H9 (cell line): Measurements from ENCODE around the gene TYMP. TPM values are rescaled to one million over a fixed set of nuclear protein-coding genes. Genes with fewer than 3 reads are reported as not detected.

ENCODE experiments used
- DNase-seq: peaks from one replicate; pipeline ENCODE4 v3.0.0-alpha.2; 2017
- H2AFZ ChIP-seq: one replicate; pipeline ENCODE4 v1.6.1; 2013; ENCODE audit warnings: mild to moderate bottlenecking, low read length, control low read depth, moderate library complexity
- H2AK5ac ChIP-seq: 2 replicates; pipeline ENCODE4 v1.6.1; 2013; ENCODE audit warnings: low read length, control low read depth, mixed read lengths; ENCODE audit not compliant: insufficient read length
- H2BK120ac ChIP-seq: one replicate; pipeline ENCODE4 v1.6.1; 2013; ENCODE audit warnings: low read depth, mild to moderate bottlenecking, low read length, control low read depth, inconsistent platforms; ENCODE audit not compliant: poor library complexity, severe bottlenecking
- H2BK12ac ChIP-seq: 2 replicates; pipeline ENCODE4 v1.6.1; 2013; ENCODE audit warnings: low read length, control low read depth, mixed read lengths, low read depth; ENCODE audit not compliant: insufficient read length
- H2BK15ac ChIP-seq: 2 replicates; pipeline ENCODE4 v1.6.1; 2013; ENCODE audit warnings: low read depth, low read length, control low read depth
- H2BK20ac ChIP-seq: one replicate; pipeline ENCODE4 v1.6.1; 2013; ENCODE audit warnings: low read depth, mild to moderate bottlenecking, low read length, control low read depth, inconsistent platforms; ENCODE audit not compliant: poor library complexity, severe bottlenecking
- H2BK5ac ChIP-seq: 2 replicates; pipeline ENCODE4 v1.6.1; 2013; ENCODE audit warnings: low read length, control low read depth, mixed read lengths; ENCODE audit not compliant: insufficient read length
- H3K14ac ChIP-seq: 2 replicates; pipeline ENCODE4 v1.6.1; 2013; ENCODE audit warnings: low read length, control low read depth; ENCODE audit not compliant: insufficient read depth
- H3K18ac ChIP-seq: 2 replicates; pipeline ENCODE4 v1.6.1; 2013; ENCODE audit warnings: low read depth, mild to moderate bottlenecking, mixed read lengths, low read length, control low read depth; ENCODE audit not compliant: insufficient read length
- H3K23ac ChIP-seq: 2 replicates; pipeline ENCODE4 v1.6.1; 2013; ENCODE audit warnings: low read length, control low read depth, mixed read lengths, low read depth; ENCODE audit not compliant: insufficient read length
- H3K23me2 ChIP-seq: 2 replicates; pipeline ENCODE4 v1.6.1; 2013; ENCODE audit warnings: low read depth, mild to moderate bottlenecking, mixed read lengths, low read length, control low read depth; ENCODE audit not compliant: insufficient read length, poor library complexity, severe bottlenecking
- H3K27ac ChIP-seq: 2 replicates; pipeline ENCODE4 v1.5.1; 2013; ENCODE audit warnings: low read length, control low read depth, mixed read lengths, low read depth; ENCODE audit not compliant: insufficient read length
- H3K27me3 ChIP-seq: 2 replicates; pipeline ENCODE4 v1.6.1; 2013; ENCODE audit warnings: low read length, control low read depth, inconsistent platforms; ENCODE audit not compliant: insufficient read depth
- H3K4ac ChIP-seq: 2 replicates; pipeline ENCODE4 v1.6.1; 2013; ENCODE audit warnings: low read depth, mild to moderate bottlenecking, control low read depth, inconsistent platforms, low read length, moderate library complexity
- H3K4me1 ChIP-seq: 2 replicates; pipeline ENCODE4 v1.6.1; 2013; ENCODE audit warnings: low read length, control low read depth, inconsistent platforms; ENCODE audit not compliant: insufficient read depth
- H3K4me2 ChIP-seq: 2 replicates; pipeline ENCODE4 v1.6.1; 2013; ENCODE audit warnings: low read length, control low read depth, mixed read lengths; ENCODE audit not compliant: insufficient read length, insufficient read depth
- H3K56ac ChIP-seq: 2 replicates; pipeline ENCODE4 v1.6.1; 2013; ENCODE audit warnings: low read depth, mild to moderate bottlenecking, mixed read lengths, low read length, control low read depth; ENCODE audit not compliant: insufficient read length
- H3K79me1 ChIP-seq: 2 replicates; pipeline ENCODE4 v1.6.1; 2013; ENCODE audit warnings: low read depth, mild to moderate bottlenecking, moderate library complexity, low read length, control low read depth, inconsistent platforms; ENCODE audit not compliant: insufficient read depth, poor library complexity, severe bottlenecking
- H3K79me2 ChIP-seq: 2 replicates; pipeline ENCODE4 v1.6.1; 2013; ENCODE audit warnings: low read length, control low read depth, inconsistent platforms; ENCODE audit not compliant: insufficient read depth
- H3K9ac ChIP-seq: 2 replicates; pipeline ENCODE4 v1.6.1; 2013; ENCODE audit warnings: low read length, control low read depth, mixed read lengths; ENCODE audit not compliant: insufficient read length; ENCODE audit errors: extremely low read depth
- H3K9me3 ChIP-seq: one replicate; pipeline ENCODE4 v1.6.1; 2013; ENCODE audit warnings: low read depth, low read length, inconsistent platforms; ENCODE audit not compliant: control insufficient read depth
- H3T11ph ChIP-seq: one replicate; pipeline ENCODE4 v1.6.1; 2013; ENCODE audit warnings: mild to moderate bottlenecking, low read length, control low read depth, inconsistent platforms
- H4K20me1 ChIP-seq: one replicate; pipeline ENCODE4 v1.6.1; 2013; ENCODE audit not compliant: control insufficient read depth, insufficient read length, insufficient read depth
- H4K5ac ChIP-seq: 2 replicates; pipeline ENCODE4 v1.6.1; 2013; ENCODE audit warnings: low read depth, mild to moderate bottlenecking, mixed read lengths, low read length, control low read depth; ENCODE audit not compliant: insufficient read length
- H4K8ac ChIP-seq: replicated peaks from 2 replicates; pipeline ENCODE4 v1.6.1; 2013; ENCODE audit warnings: low read length, control low read depth, mixed read lengths, low read depth; ENCODE audit not compliant: insufficient read length
- H4K91ac ChIP-seq: 2 replicates; pipeline ENCODE4 v1.6.1; 2013; ENCODE audit warnings: low read depth, mild to moderate bottlenecking, moderate library complexity, mixed read lengths, low read length, control low read depth; ENCODE audit not compliant: insufficient read length
- H3K27ac Mint-ChIP-seq, 3 experiments: 2 replicates in 2 of 3; 3 replicates in 1 of 3; pipeline ENCODE4 v1.8.0; 2020 to 2021; ENCODE audit warnings: mixed read lengths in 3 of 3, mild to moderate bottlenecking in 1 of 3, moderate library complexity in 1 of 3
- H3K27me3 Mint-ChIP-seq: 2 replicates; pipeline ENCODE4 v1.8.0; 2021; ENCODE audit warnings: low read depth, mild to moderate bottlenecking, moderate library complexity, mixed read lengths
- H3K36me3 Mint-ChIP-seq, 3 experiments: 2 replicates in 2 of 3; 3 replicates in 1 of 3; pipeline ENCODE4 v1.8.0; 2020 to 2021; ENCODE audit warnings: low read depth in 3 of 3, mixed read lengths in 3 of 3; ENCODE audit not compliant: insufficient read depth in 1 of 3
- H3K4me1 Mint-ChIP-seq, 2 experiments: 2 replicates each; pipeline ENCODE4 v1.8.0; 2020; ENCODE audit warnings: mixed read lengths in 2 of 2
- H3K4me3 Mint-ChIP-seq, 2 experiments: 2 replicates in 1 of 2; 3 replicates in 1 of 2; pipeline ENCODE4 v1.8.0; 2020 to 2021; ENCODE audit warnings: mild to moderate bottlenecking in 2 of 2, mixed read lengths in 2 of 2, moderate library complexity in 1 of 2
- H3K9me3 Mint-ChIP-seq, 2 experiments: 2 replicates in 1 of 2; 3 replicates in 1 of 2; pipeline ENCODE4 v1.8.0; 2020; ENCODE audit warnings: mild to moderate bottlenecking in 2 of 2, mixed read lengths in 2 of 2, moderate library complexity in 1 of 2
- CTCF ChIP-seq: fragments of 200-600 bp; sonication (generic); conservative IDR thresholded peaks from 3 replicates; pipeline ENCODE4 v1.8.0; 2021; ENCODE audit warnings: antibody characterized with exemption, mild to moderate bottlenecking
- WGBS: extraction: QIAGEN DNeasy Blood & Tissue Kit; methylation state at CpG from one replicate; pipeline ENCODE4 v1.1.7; 2013; ENCODE audit warnings: missing lambda C conversion rate, low lambda C conversion rate, mixed read lengths; ENCODE audit not compliant: insufficient read length; ENCODE audit errors: extremely low coverage; 5-methylcytosine and 5-hydroxymethylcytosine counted together
- total RNA-seq: library from RNA; stranded (reverse); gene quantifications from 2 replicates; pipeline ENCODE4 v1.2.1, GENCODE V29; 2021

The TYMP gene
- total RNA-seq, 1 experiment from 2014 or later: 1.0 TPM

- DNase-seq: no peak
- no peak overlapping the region for H3K4ac ChIP-seq
- peak overlapping the region; percentile 72 to 81 for H3K4me3 Mint-ChIP-seq
- no peak overlapping the region for H2BK5ac ChIP-seq
- H3K27me3 ChIP-seq: peaks cover 9% of the 10 kb centered on the region; the same call in 1 of the 2 replicates
- H3K27me3 Mint-ChIP-seq: peaks cover 36% of the 10 kb centered on the region
- TF ChIP-seq CTCF: no peak
- no peak overlapping the region for H3T11ph ChIP-seq
- H3K14ac ChIP-seq: peak overlapping the region; percentile 73
- no peak overlapping the region for H2AK5ac ChIP-seq
- H3K36me3 Mint-ChIP-seq: peaks cover 0 to 2% (median 0%) of the 10 kb centered on the region in 3 experiments; a peak in 1 of 7 replicates
- peaks cover 10 to 11% of the 10 kb centered on the region in 2 experiments for H3K4me1 Mint-ChIP-seq
- H3K23me2 ChIP-seq: peaks cover 7% of the 10 kb centered on the region
- H3K56ac ChIP-seq: no peak overlapping the region
- no peak overlapping the region for H3K27ac ChIP-seq
- H3K9me3 Mint-ChIP-seq: no peaks in the 10 kb centered on the region
- WGBS: no CpG with 5 or more reads among the region's 45 CpGs
- H3K18ac ChIP-seq: peak overlapping the region; percentile 46
- no peak overlapping the region; the same call in 1 of the 2 replicates for H2BK15ac ChIP-seq
- H3K4me1 ChIP-seq: no peaks in the 10 kb centered on the region
- no peak overlapping the region for H3K4me2 ChIP-seq
- H2BK20ac ChIP-seq: no peak overlapping the region
- no peak overlapping the region for H2BK12ac ChIP-seq
- no peak overlapping the region for H3K9ac ChIP-seq
- no peaks in the 10 kb centered on the region for H3K79me1 ChIP-seq
- no peak overlapping the region for H4K8ac ChIP-seq
- no peak overlapping the region for H3K27ac Mint-ChIP-seq
- H4K5ac ChIP-seq: no peak overlapping the region
- no peaks in the 10 kb centered on the region for H3K79me2 ChIP-seq
- H4K20me1 ChIP-seq: no peaks in the 10 kb centered on the region
- H2AFZ ChIP-seq: no peak overlapping the region
- H4K91ac ChIP-seq: no peak overlapping the region
- H3K9me3 ChIP-seq: no peaks in the 10 kb centered on the region
- no peak overlapping the region for H2BK120ac ChIP-seq
- H3K23ac ChIP-seq: no peak overlapping the region
Observed at GRCh38 chr22:50481045-50481439, 48.8 kb downstream of the TYMP start.
